Ecto neural progenitor cell (in vitro differentiated cells): ENCODE measurements around the gene UQCRH.

Experiments
- DNase-seq: peaks from one replicate; pipeline ENCODE4 v3.0.0-alpha.2; 2018; ENCODE audit warnings: low spot score

The UQCRH gene

GRCh38 chr1:46303038-46303871 lies at the start of gene UQCRH, which contains the start of gene LRRC41:
Gene UQCRH, plus strand, starts transcription at chr1:46303698. Its CDS starts 69 bp downstream, at chr1:46303767.
Gene LRRC41, minus strand, starts transcription at chr1:46303616. Its CDS starts 294 bp downstream, at chr1:46303322.
- DNase-seq, result peak; percentile 97

GRCh38 chr1:46254668-46255067 lies 48.8 kb upstream of the UQCRH start:
- no peak for DNase-seq

- DNase-seq, result no peak
Measured at GRCh38 chr1:46256523-46256922, 47.0 kb upstream of the UQCRH start.

GRCh38 chr1:46262508-46262907 lies 41.0 kb upstream of the UQCRH start:
- no peak for DNase-seq

- no peak for DNase-seq
Measured at GRCh38 chr1:46263146-46263545, 40.4 kb upstream of the UQCRH start.

GRCh38 chr1:46268578-46268977 lies 34.9 kb upstream of the UQCRH start:
- DNase-seq, result no peak

GRCh38 chr1:46274225-46275029 lies 29.1 kb upstream of the UQCRH start:
- DNase-seq, result no peak

GRCh38 chr1:46275030-46275337 lies 28.5 kb upstream of the UQCRH start:
- no peak for DNase-seq

GRCh38 chr1:46277658-46278373 lies 25.7 kb upstream of the UQCRH start:
- no peak for DNase-seq

GRCh38 chr1:46278807-46279206 lies 24.7 kb upstream of the UQCRH start:
- DNase-seq, result no peak

- no peak for DNase-seq
Measured at GRCh38 chr1:46280092-46280491, 23.4 kb upstream of the UQCRH start.

GRCh38 chr1:46281021-46281420 lies 22.5 kb upstream of the UQCRH start:
- no peak for DNase-seq

- no peak for DNase-seq
Measured at GRCh38 chr1:46284058-46284457, 19.4 kb upstream of the UQCRH start.

GRCh38 chr1:46284597-46285564 lies 18.6 kb upstream of the UQCRH start:
- DNase-seq, result no peak

- no peak for DNase-seq
Measured at GRCh38 chr1:46285730-46286477, 17.6 kb upstream of the UQCRH start.

- DNase-seq, result no peak
Measured at GRCh38 chr1:46288485-46289133, 14.9 kb upstream of the UQCRH start.

GRCh38 chr1:46289134-46289494 lies 14.4 kb upstream of the UQCRH start:
- DNase-seq, result no peak

- DNase-seq, result no peak
Measured at GRCh38 chr1:46289976-46290375, 13.5 kb upstream of the UQCRH start.

GRCh38 chr1:46295306-46295705 lies 8.2 kb upstream of the UQCRH start:
- no peak for DNase-seq

- no peak for DNase-seq
Measured at GRCh38 chr1:46298387-46298786, 5.1 kb upstream of the UQCRH start.
